Measurements from ENCODE around the gene C4orf50.

- no peak for TF ChIP-seq JUN (CRISPR knock-in tag; IDR thresholded peaks at IDR 0.05)
- TF ChIP-seq ZFP36L1 (CRISPR knock-in tag; IDR thresholded peaks at IDR 0.05) = no peak
- no peak for TF ChIP-seq USF2 (IDR thresholded peaks at IDR 0.05; ENCODE audit: low read depth, low read length)
- TF ChIP-seq USF2 (CRISPR knock-in tag; IDR thresholded peaks at IDR 0.05; ENCODE audit: borderline replicate concordance) = no peak
- TF ChIP-seq MED13 (CRISPR knock-in tag; IDR thresholded peaks at IDR 0.05) = no peak
These were observed 26.0 kb upstream of the C4orf50 start for GRCh38 chr4:6044276-6044675.

Measured in HepG2 (cell line).